GM12878 (cell line): Measurements from ENCODE around the gene TGDS. TPM values are rescaled to one million over a fixed set of nuclear protein-coding genes. Genes with fewer than 3 reads are reported as not detected.

Experiments used
- CEBPZ ChIP-seq: fragments of 150-350 bp; IDR thresholded peaks from 2 replicates; pipeline ENCODE4 v1.6.1; 2016; ENCODE audit warnings: low read depth, low read length
- E2F8 ChIP-seq: fragments of 450-650 bp; IDR thresholded peaks from 2 replicates; pipeline ENCODE4 v1.6.1; 2018; ENCODE audit warnings: mild to moderate bottlenecking, low read depth, moderate library complexity; ENCODE audit not compliant: partially characterized antibody
- EGR1 ChIP-seq, 2 experiments: IDR thresholded peaks; 1 replicate in 1 of 2; 2 replicates in 1 of 2; pipeline ENCODE4 v1.6.1; 2011 to 2012; ENCODE audit warnings: low read depth in 2 of 2, low read length in 2 of 2, borderline replicate concordance in 1 of 2, mild to moderate bottlenecking in 1 of 2, moderate library complexity in 1 of 2
- EP300 ChIP-seq, 2 experiments: fragments of 150-350 bp in 1 of 2; IDR thresholded peaks; 2 replicates each; pipeline ENCODE4 v1.6.1; 2011 to 2012; ENCODE audit warnings: low read depth in 2 of 2, low read length in 2 of 2, borderline replicate concordance in 1 of 2, improper control_type of control experiment in 1 of 2, inconsistent platforms in 1 of 2; ENCODE audit not compliant: control insufficient read depth in 1 of 2
- ESRRA ChIP-seq: IDR thresholded peaks from 2 replicates; pipeline ENCODE4 v1.6.1; 2012; ENCODE audit warnings: mild to moderate bottlenecking, low read length, improper control_type of control experiment
- IKZF1 ChIP-seq: fragments of 450-650 bp; conservative IDR thresholded peaks from 2 replicates; pipeline ENCODE4 v1.6.1; 2017; ENCODE audit warnings: antibody characterized with exemption, mild to moderate bottlenecking
- KLF5 ChIP-seq: fragments of 450-650 bp; IDR thresholded peaks from 2 replicates; pipeline ENCODE4 v1.6.1; 2014; ENCODE audit warnings: mild to moderate bottlenecking; ENCODE audit not compliant: partially characterized antibody
- MEF2A ChIP-seq: IDR thresholded peaks from 2 replicates; pipeline ENCODE4 v1.6.1; 2011; ENCODE audit warnings: low read depth, mild to moderate bottlenecking, low read length, moderate library complexity; ENCODE audit not compliant: insufficient read depth
- MTA2 ChIP-seq: fragments of 450-650 bp; IDR thresholded peaks from 2 replicates; pipeline ENCODE4 v1.6.1; 2016; ENCODE audit warnings: low read depth, mild to moderate bottlenecking, moderate library complexity
- NRF1 ChIP-seq: conservative IDR thresholded peaks from 2 replicates; pipeline ENCODE4 v1.6.1; 2011; ENCODE audit warnings: mild to moderate bottlenecking, low read depth, low read length, improper control_type of control experiment
- PBX3 ChIP-seq: IDR thresholded peaks from 2 replicates; pipeline ENCODE4 v1.6.1; 2011; ENCODE audit warnings: mild to moderate bottlenecking, low read depth, low read length, moderate library complexity; ENCODE audit not compliant: insufficient replicate concordance
- RB1 ChIP-seq: fragments of 450-650 bp; formaldehyde crosslinking; IDR thresholded peaks from 2 replicates; pipeline ENCODE4 v1.6.1; 2017; ENCODE audit warnings: mild to moderate bottlenecking, borderline replicate concordance
- RCOR1 ChIP-seq: conservative IDR thresholded peaks from 2 replicates; pipeline ENCODE4 v1.6.1; 2012; ENCODE audit warnings: low read depth, low read length, improper control_type of control experiment
- RELB ChIP-seq: fragments of 450-650 bp; IDR thresholded peaks from 2 replicates; pipeline ENCODE4 v1.6.1; 2017; ENCODE audit warnings: low read depth, mild to moderate bottlenecking, moderate library complexity
- SIN3A ChIP-seq: IDR thresholded peaks from 2 replicates; pipeline ENCODE4 v1.6.1; 2012; ENCODE audit warnings: low read depth, low read length, improper control_type of control experiment
- SMAD1 ChIP-seq: fragments of 450-650 bp; IDR thresholded peaks from 2 replicates; pipeline ENCODE4 v1.6.1; 2018; ENCODE audit warnings: mild to moderate bottlenecking, low read depth; ENCODE audit not compliant: partially characterized antibody
- TCF3 ChIP-seq: IDR thresholded peaks from 2 replicates; pipeline ENCODE4 v1.6.1; 2012; ENCODE audit warnings: low read depth, mild to moderate bottlenecking, low read length, borderline replicate concordance; ENCODE audit not compliant: insufficient read depth
- ZNF384 ChIP-seq: IDR thresholded peaks from 2 replicates; pipeline ENCODE4 v1.6.1; 2012; ENCODE audit warnings: low read depth, mild to moderate bottlenecking, low read length, improper control_type of control experiment, borderline replicate concordance
- polyA plus RNA-seq, 11 experiments: library from polyadenylated mRNA; depleted of rRNA in 4 of 11; unstranded in 6 of 11; stranded (reverse) in 5 of 11; fragments of >200 nt; fragmentation: Nextera tagmentation in 4 of 11; fragmentation: Illumina TruSeq in 1 of 11; extraction: Ambion mirVana in 4 of 11; extraction: Trizol in 1 of 11; gene quantifications; 1 replicate in 1 of 11; 2 replicates in 10 of 11; pipeline versions ENCODE4 v1.2.1 to v1.2.3, GENCODE V29; 2011 to 2016; ENCODE audit warnings: inconsistent platforms in 2 of 11, missing spikeins in 2 of 11, low read depth in 1 of 11
- total RNA-seq, 4 experiments: library from RNA; depleted of rRNA in 3 of 4; stranded (reverse); fragments of >200 nt in 3 of 4; fragmentation: Illumina TruSeq in 1 of 4; extraction: Trizol in 1 of 4; gene quantifications; 2 replicates each; pipeline versions ENCODE4 v1.2.1 to v1.2.3, GENCODE V29; 2013 to 2021

The TGDS gene
- total and polyA plus RNA-seq, 10 of the 15 experiments (the other 5 are each of a cell fraction or from before 2014, with no cell fraction given) = 13.1 to 44.3 (median 23.8) TPM

DNA sequence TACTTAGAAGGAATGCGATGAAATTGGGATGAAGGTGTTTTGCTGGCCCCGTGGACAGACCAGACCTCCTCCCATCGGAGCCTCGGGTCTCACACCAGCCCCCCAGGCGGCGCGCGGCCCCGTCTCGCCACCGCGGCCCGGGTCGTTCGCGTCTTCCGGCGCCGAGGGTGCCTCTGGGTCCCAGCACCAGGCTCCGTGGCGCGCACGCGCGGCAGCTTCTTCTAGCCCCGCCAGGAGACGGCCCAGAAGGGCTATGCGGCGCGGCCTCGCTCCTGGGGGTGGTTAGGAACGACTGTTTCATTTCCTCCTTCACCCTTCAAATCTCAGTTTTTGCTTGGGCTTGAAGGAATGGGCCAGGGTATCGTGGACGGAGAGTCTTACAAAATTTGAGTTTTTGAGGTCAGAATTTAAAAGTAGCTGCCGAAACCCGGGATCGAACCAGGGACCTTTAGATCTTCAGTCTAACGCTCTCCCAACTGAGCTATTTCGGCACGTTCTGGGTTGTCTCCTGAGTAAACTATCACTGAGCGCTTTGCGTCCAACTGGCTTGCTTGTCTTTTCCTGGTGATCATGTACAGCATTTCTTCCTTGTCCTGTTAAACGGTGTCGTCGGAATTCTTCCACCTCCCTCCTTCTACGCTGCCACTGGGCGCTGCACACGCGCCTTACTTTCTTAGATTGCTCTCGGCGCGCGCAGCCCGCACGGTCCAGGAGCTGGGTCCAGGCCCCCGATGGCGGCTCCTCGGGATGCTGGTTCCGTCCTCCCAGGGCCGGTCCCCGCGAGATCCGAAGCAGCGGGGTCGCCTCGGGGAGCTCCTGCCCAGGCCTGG, 46.5 kb downstream of the TGDS start (continued):
- TF ChIP-seq NRF1 (peak; percentile 68), SMAD1 (no peak), SIN3A (no peak), EGR1 (IDR thresholded peaks at IDR 0.05; ENCODE audit: borderline replicate concordance in 1 of 2, low read depth in 2 of 2, low read length in 2 of 2) (no peak), MTA2 (no peak), RB1 (peak; percentile 52; the same call in 1 of the 2 replicates), ESRRA (no peak), E2F8 (peak; percentile 60), KLF5 (no peak), IKZF1 (peak; percentile 89), TCF3 (peak; percentile 47; the same call in 1 of the 2 replicates), RELB (peak; percentile 60; the same call in 1 of the 2 replicates), PBX3 (no peak), ZNF384 (no peak), RCOR1 (0 out of 2 replicates have a peak, but pooled peaks have one; percentile 73), CEBPZ (no peak), EP300 (IDR thresholded peaks at IDR 0.05; ENCODE audit: borderline replicate concordance in 1 of 2, control insufficient read depth in 1 of 2, low read depth in 2 of 2, low read length in 2 of 2) (no peak), MEF2A (0 out of 2 replicates have a peak, but pooled peaks have one; percentile 46)
